Mesendoderm (in vitro differentiated cells): Measurements from ENCODE around the gene SRRT.

ENCODE experiments used
- DNase-seq: peaks from one replicate; pipeline ENCODE4 v3.0.0; 2013
- H2AK5ac ChIP-seq: 2 replicates; pipeline ENCODE4 v1.6.1; 2013; ENCODE audit warnings: low read length, inconsistent platforms
- H2BK120ac ChIP-seq: 2 replicates; pipeline ENCODE4 v1.6.1; 2013; ENCODE audit warnings: low read depth, mild to moderate bottlenecking, low read length, moderate library complexity, mixed read lengths
- H2BK15ac ChIP-seq: replicated peaks from 2 replicates; pipeline ENCODE4 v1.6.1; 2013; ENCODE audit warnings: low read depth, mild to moderate bottlenecking, moderate library complexity
- H2BK5ac ChIP-seq: 2 replicates; pipeline ENCODE4 v1.6.1; 2013; ENCODE audit warnings: low read length, inconsistent platforms
- H3K18ac ChIP-seq: 2 replicates; pipeline ENCODE4 v1.6.1; 2013; ENCODE audit warnings: mild to moderate bottlenecking, low read length, mixed read lengths
- H3K23ac ChIP-seq: one replicate; pipeline ENCODE4 v1.6.1; 2013; ENCODE audit warnings: low read length
- H3K27ac ChIP-seq: 2 replicates; pipeline ENCODE4 v1.5.1; 2013; ENCODE audit warnings: low read depth, mild to moderate bottlenecking, inconsistent platforms, low read length, moderate library complexity
- H3K27me3 ChIP-seq: 2 replicates; pipeline ENCODE4 v1.6.1; 2013; ENCODE audit warnings: low read length, control low read depth, mild to moderate bottlenecking, inconsistent platforms; ENCODE audit not compliant: insufficient read depth, poor library complexity
- H3K36me3 ChIP-seq: 2 replicates; pipeline ENCODE4 v1.6.1; 2013; ENCODE audit warnings: low read length, inconsistent platforms; ENCODE audit not compliant: control insufficient read depth, insufficient read depth
- H3K4ac ChIP-seq: one replicate; pipeline ENCODE4 v1.6.1; 2013; ENCODE audit warnings: low read depth, mild to moderate bottlenecking, low read length, moderate library complexity
- H3K4me1 ChIP-seq: 2 replicates; pipeline ENCODE4 v1.6.1; 2013; ENCODE audit warnings: low read depth, low read length, inconsistent platforms; ENCODE audit not compliant: control insufficient read depth
- H3K4me2 ChIP-seq: 2 replicates; pipeline ENCODE4 v1.6.1; 2013; ENCODE audit warnings: low read length
- H3K4me3 ChIP-seq: 2 replicates; pipeline ENCODE4 v1.5.1; 2013; ENCODE audit warnings: mild to moderate bottlenecking, low read length
- H3K56ac ChIP-seq: one replicate; pipeline ENCODE4 v1.6.1; 2013; ENCODE audit warnings: low read length
- H3K79me1 ChIP-seq: 2 replicates; pipeline ENCODE4 v1.6.1; 2013; ENCODE audit warnings: low read length, inconsistent platforms
- H3K79me2 ChIP-seq: 2 replicates; pipeline ENCODE4 v1.6.1; 2013; ENCODE audit warnings: mild to moderate bottlenecking, low read length; ENCODE audit not compliant: control insufficient read depth, insufficient read depth
- H3K9ac ChIP-seq: 2 replicates; pipeline ENCODE4 v1.6.1; 2013; ENCODE audit warnings: low read length, inconsistent platforms
- H4K5ac ChIP-seq: one replicate; pipeline ENCODE4 v1.6.1; 2013; ENCODE audit warnings: low read length
- H4K8ac ChIP-seq: one replicate; pipeline ENCODE4 v1.6.1; 2013; ENCODE audit warnings: low read depth, mild to moderate bottlenecking, control low read depth, low read length, moderate library complexity
- WGBS: extraction: QIAGEN DNeasy Blood & Tissue Kit; methylation state at CpG from one replicate; pipeline ENCODE4 v1.1.7; 2013; ENCODE audit warnings: low lambda C conversion rate, missing lambda C conversion rate; ENCODE audit not compliant: insufficient coverage; ENCODE audit errors: extremely low coverage; 5-methylcytosine and 5-hydroxymethylcytosine counted together

The SRRT gene

GRCh38 chr7:100895956-100896731 is 21.2 kb downstream of the SRRT start:
- Histone ChIP-seq H3K79me1 (no peaks in the 10 kb centered on the region), H3K4me1 (no peaks in the 10 kb centered on the region), H3K4me2 (peak overlapping the region; percentile 73), H3K36me3 (no peaks in the 10 kb centered on the region), H4K5ac (no peak overlapping the region), H2AK5ac (no peak overlapping the region), H2BK5ac (no peak overlapping the region), H2BK15ac (no peak overlapping the region), H3K9ac (peak overlapping the region; percentile 38), H3K79me2 (no peaks in the 10 kb centered on the region), H3K23ac (no peak overlapping the region), H2BK120ac (no peak overlapping the region), H4K8ac (no peak overlapping the region), H3K56ac (peak overlapping the region; percentile 69), H3K27ac (no peak overlapping the region), H3K4me3 (peak overlapping the region; percentile 1), H3K27me3 (no peaks in the 10 kb centered on the region), H3K18ac (no peak overlapping the region), H3K4ac (no peak overlapping the region)
- WGBS: no CpG with 5 or more reads among the region's 54 CpGs
- peak; percentile 88 for DNase-seq

GRCh38 chr7:100896732-100897608 is 22.1 kb downstream of the SRRT start:
- Histone ChIP-seq H3K79me2 (no peaks in the 10 kb centered on the region), H2BK120ac (no peak overlapping the region), H3K4me3 (no peak overlapping the region), H3K4me1 (no peaks in the 10 kb centered on the region), H2AK5ac (peak overlapping the region; percentile 45), H2BK15ac (no peak overlapping the region), H3K79me1 (no peaks in the 10 kb centered on the region), H3K4me2 (peak overlapping the region; percentile 73), H4K5ac (no peak overlapping the region), H3K23ac (no peak overlapping the region), H3K27ac (no peak overlapping the region), H3K56ac (peak overlapping the region; percentile 80), H4K8ac (no peak overlapping the region), H3K27me3 (no peaks in the 10 kb centered on the region), H3K18ac (peak overlapping the region; percentile 77), H3K36me3 (no peaks in the 10 kb centered on the region), H3K4ac (peak overlapping the region; percentile 56), H3K9ac (peak overlapping the region; percentile 60), H2BK5ac (no peak overlapping the region)
- no CpG with 5 or more reads among the region's 95 CpGs for WGBS
- DNase-seq: peak; percentile 49

DNA sequence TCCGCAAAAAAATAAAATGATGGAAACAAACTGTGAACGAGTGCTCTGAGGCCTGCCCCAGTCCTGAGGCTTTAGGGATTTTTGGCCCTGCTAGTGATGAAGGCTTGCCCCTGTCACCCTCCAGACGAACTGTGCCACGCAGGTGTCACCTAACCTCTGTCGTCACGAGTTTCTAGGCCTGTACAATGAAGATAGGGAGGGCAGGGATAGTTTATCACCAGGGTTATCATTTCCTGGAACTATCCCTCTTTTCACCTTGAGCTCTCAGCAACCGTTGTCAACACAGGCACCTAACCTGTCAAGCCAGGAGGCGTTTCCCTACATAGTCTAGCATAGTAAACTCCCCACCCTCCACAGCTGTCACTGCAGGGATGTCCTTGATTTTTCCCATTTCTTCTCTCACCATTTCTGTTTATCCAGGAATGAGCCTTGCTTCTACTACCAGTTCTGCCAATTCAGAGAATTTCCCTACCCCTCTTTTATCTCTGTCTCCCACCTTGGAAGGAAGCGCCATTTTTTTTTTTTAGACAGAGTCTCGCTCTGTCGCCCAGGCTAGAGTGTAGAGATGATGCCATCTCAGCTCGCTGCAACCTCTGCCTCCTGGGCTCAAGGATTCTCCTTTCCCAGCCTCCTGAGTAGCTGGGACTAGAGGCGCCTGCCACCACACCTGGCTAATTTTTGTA is 23.0 kb downstream of the SRRT start:
- Histone ChIP-seq H2BK120ac (no peak overlapping the region), H3K4me3 (no peak overlapping the region), H3K4ac (peak overlapping the region; percentile 56), H2BK5ac (no peak overlapping the region), H2BK15ac (no peak overlapping the region), H3K79me1 (no peaks in the 10 kb centered on the region), H3K27ac (no peak overlapping the region), H3K18ac (no peak overlapping the region), H3K23ac (no peak overlapping the region), H3K36me3 (no peaks in the 10 kb centered on the region), H4K8ac (no peak overlapping the region), H3K4me2 (no peak overlapping the region), H3K27me3 (no peaks in the 10 kb centered on the region), H3K4me1 (no peaks in the 10 kb centered on the region), H3K9ac (no peak overlapping the region), H4K5ac (no peak overlapping the region), H3K56ac (no peak overlapping the region), H3K79me2 (no peaks in the 10 kb centered on the region), H2AK5ac (no peak overlapping the region)
- DNase-seq: no peak
- no CpG with 5 or more reads among the region's 13 CpGs for WGBS

- Histone ChIP-seq H2BK15ac (no peak overlapping the region), H3K56ac (no peak overlapping the region), H3K18ac (no peak overlapping the region), H3K4me2 (no peak overlapping the region), H3K4me3 (no peak overlapping the region), H2BK120ac (no peak overlapping the region), H4K8ac (no peak overlapping the region), H3K9ac (no peak overlapping the region), H3K23ac (no peak overlapping the region), H4K5ac (no peak overlapping the region), H3K27me3 (no peaks in the 10 kb centered on the region), H3K4me1 (no peaks in the 10 kb centered on the region), H3K79me1 (no peaks in the 10 kb centered on the region), H3K4ac (no peak overlapping the region), H3K27ac (no peak overlapping the region), H2BK5ac (no peak overlapping the region), H3K79me2 (no peaks in the 10 kb centered on the region), H2AK5ac (no peak overlapping the region), H3K36me3 (no peaks in the 10 kb centered on the region)
- no peak for DNase-seq
- no CpG with 5 or more reads among the region's 5 CpGs for WGBS
Measured at GRCh38 chr7:100899432-100899831, 24.5 kb downstream of the SRRT start.

GRCh38 chr7:100900978-100901377 is 26.1 kb downstream of the SRRT start:
- H3K56ac ChIP-seq: no peak overlapping the region
- no peak overlapping the region for H3K4ac ChIP-seq
- no peak overlapping the region for H2BK15ac ChIP-seq
- H3K36me3 ChIP-seq: no peaks in the 10 kb centered on the region
- H3K79me2 ChIP-seq: no peaks in the 10 kb centered on the region
- H3K18ac ChIP-seq: no peak overlapping the region
- no peak overlapping the region for H2BK5ac ChIP-seq
- H3K9ac ChIP-seq: no peak overlapping the region
- H2BK120ac ChIP-seq: no peak overlapping the region
- H3K4me1 ChIP-seq: no peaks in the 10 kb centered on the region
- no peak overlapping the region for H3K23ac ChIP-seq
- no peaks in the 10 kb centered on the region for H3K79me1 ChIP-seq
- DNase-seq: no peak
- no peaks in the 10 kb centered on the region for H3K27me3 ChIP-seq
- no peak overlapping the region for H4K5ac ChIP-seq
- H4K8ac ChIP-seq: no peak overlapping the region
- H3K4me2 ChIP-seq: no peak overlapping the region
- H3K4me3 ChIP-seq: no peak overlapping the region
- H2AK5ac ChIP-seq: no peak overlapping the region
- no CpG with 5 or more reads among the region's 2 CpGs for WGBS
- no peak overlapping the region for H3K27ac ChIP-seq
